OCI-LY7 (cell line): ENCODE measurements around the gene SEPTIN12.

Source experiments
- CTCF ChIP-seq: fragments of 200-600 bp; sonication (generic); conservative IDR thresholded peaks from 2 replicates; pipeline ENCODE4 v1.5.1; 2014; ENCODE audit warnings: mild to moderate bottlenecking, antibody characterized with exemption, low read length, moderate library complexity, mixed read lengths
- EZH2phosphoT487 ChIP-seq: fragments of 200-600 bp; sonication (generic); IDR thresholded peaks from 2 replicates; pipeline ENCODE4 v1.6.1; 2018; ENCODE audit warnings: low read depth, borderline replicate concordance, mild to moderate bottlenecking, mixed run types, antibody characterized with exemption, low read length, moderate library complexity, mixed read lengths

GRCh38 chr16:4806280-4806679, 18.1 kb upstream of the SEPTIN12 start:
- TF ChIP-seq CTCF (no peak), EZH2phosphoT487 (no peak)
